Ishikawa (cell line): Measurements from ENCODE around the gene IFI16.

Experiments used
- CEBPB ChIP-seq: IDR thresholded peaks from 2 replicates; pipeline ENCODE4 v1.6.1; 2012
- CREB1 ChIP-seq: IDR thresholded peaks from 2 replicates; pipeline ENCODE4 v1.6.1; 2012; ENCODE audit warnings: low read depth
- EGR1 ChIP-seq: IDR thresholded peaks from 2 replicates; pipeline ENCODE4 v1.6.1; 2012
- EP300 ChIP-seq: IDR thresholded peaks from 2 replicates; pipeline ENCODE4 v1.6.1; 2012; ENCODE audit warnings: borderline replicate concordance
- FOXM1 ChIP-seq: IDR thresholded peaks from 2 replicates; pipeline ENCODE4 v1.6.1; 2012; ENCODE audit warnings: low read depth, borderline replicate concordance
- MAX ChIP-seq: IDR thresholded peaks from 2 replicates; pipeline ENCODE4 v1.6.1; 2012
- NFIC ChIP-seq: IDR thresholded peaks from 2 replicates; pipeline ENCODE4 v1.6.1; 2012
- RAD21 ChIP-seq: IDR thresholded peaks from 2 replicates; pipeline ENCODE4 v1.6.1; 2012; ENCODE audit warnings: low read depth
- REST ChIP-seq: IDR thresholded peaks from 2 replicates; pipeline ENCODE4 v1.6.1; 2012; ENCODE audit warnings: low read depth, mild to moderate bottlenecking
- TAF1 ChIP-seq: IDR thresholded peaks from 2 replicates; pipeline ENCODE4 v1.6.1; 2012; ENCODE audit warnings: low read depth, mild to moderate bottlenecking
- TCF12 ChIP-seq: IDR thresholded peaks from 2 replicates; pipeline ENCODE4 v1.6.1; 2012; ENCODE audit warnings: low read depth
- TEAD4 ChIP-seq: IDR thresholded peaks from 2 replicates; pipeline ENCODE4 v1.6.1; 2012
- YY1 ChIP-seq: IDR thresholded peaks from 2 replicates; pipeline ENCODE4 v1.6.1; 2012; ENCODE audit warnings: low read depth
- ZBTB7A ChIP-seq: IDR thresholded peaks from 2 replicates; pipeline ENCODE4 v1.6.1; 2012; ENCODE audit warnings: low read depth
- TF ChIP-seq, protein P1 (sequence below): IDR thresholded peaks from 2 replicates; pipeline ENCODE4 v1.6.1; 2012

IFI16 gene

DNA sequence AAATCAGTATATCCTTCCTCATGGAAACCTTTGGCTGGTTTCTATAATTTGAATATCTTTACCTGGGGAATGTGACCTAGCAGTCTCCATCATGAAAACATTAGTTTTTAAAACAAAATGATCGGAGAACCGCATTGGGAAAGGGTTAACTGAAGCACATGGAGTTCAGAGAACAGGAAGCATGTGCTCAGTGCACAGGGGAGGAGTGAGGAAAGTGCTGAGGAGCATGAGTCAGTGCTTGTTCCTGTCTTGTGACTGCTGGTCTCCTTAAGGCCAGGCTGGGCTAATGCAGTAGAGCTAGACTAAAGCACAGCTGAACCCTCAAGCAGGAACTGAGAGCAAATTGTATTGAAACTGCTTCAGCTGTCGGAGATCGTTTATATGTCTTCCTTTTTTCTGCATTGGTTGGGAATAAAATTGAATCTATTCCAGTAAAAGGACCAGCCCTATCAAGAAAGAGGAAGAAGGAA, 5.8 kb downstream of the IFI16 start:
- TF ChIP-seq NFIC (no peak), ZBTB7A (no peak), TEAD4 (no peak), TCF12 (no peak), EGR1 (no peak), MAX (no peak), TAF1 (no peak), REST (no peak), CEBPB (no peak), YY1 (no peak), FOXM1 (no peak), EP300 (no peak), RAD21 (no peak)
- TF ChIP-seq, protein P1, sequence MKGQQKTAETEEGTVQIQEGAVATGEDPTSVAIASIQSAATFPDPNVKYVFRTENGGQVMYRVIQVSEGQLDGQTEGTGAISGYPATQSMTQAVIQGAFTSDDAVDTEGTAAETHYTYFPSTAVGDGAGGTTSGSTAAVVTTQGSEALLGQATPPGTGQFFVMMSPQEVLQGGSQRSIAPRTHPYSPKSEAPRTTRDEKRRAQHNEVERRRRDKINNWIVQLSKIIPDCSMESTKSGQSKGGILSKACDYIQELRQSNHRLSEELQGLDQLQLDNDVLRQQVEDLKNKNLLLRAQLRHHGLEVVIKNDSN: no peak

DNA sequence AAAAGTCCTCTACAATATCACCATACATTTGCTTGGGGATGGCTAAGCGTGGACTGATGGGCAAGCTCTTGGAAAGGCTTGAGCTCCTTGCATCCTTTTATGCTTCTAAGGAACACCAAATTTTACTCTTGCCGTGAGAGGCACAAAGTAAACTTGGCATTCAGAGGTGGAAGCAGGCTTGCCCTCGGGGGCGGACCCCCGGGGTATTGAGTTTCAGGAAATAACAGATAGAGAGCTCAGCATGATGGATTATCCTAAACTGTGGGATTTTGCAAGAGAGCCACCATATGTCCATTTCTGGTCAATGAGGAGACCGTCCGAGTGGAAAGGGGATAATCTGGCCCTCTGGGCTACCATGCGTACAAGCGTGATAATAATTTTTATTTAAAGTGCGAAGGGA, 14.0 kb downstream of the IFI16 start:
- no peak for TF ChIP-seq TCF12
- no peak for TF ChIP-seq NFIC
- no peak for TF ChIP-seq RAD21
- TF ChIP-seq EP300: no peak
- TF ChIP-seq ZBTB7A: no peak
- TF ChIP-seq FOXM1: no peak
- TF ChIP-seq YY1: no peak
- no peak for TF ChIP-seq TAF1
- TF ChIP-seq MAX: no peak

- no peak for TF ChIP-seq ZBTB7A
- TF ChIP-seq EGR1: no peak
- TF ChIP-seq EP300: no peak
- no peak for TF ChIP-seq NFIC
- no peak for TF ChIP-seq CREB1
- TF ChIP-seq TEAD4: no peak
- TF ChIP-seq RAD21: no peak
- TF ChIP-seq YY1: no peak
- no peak for TF ChIP-seq TCF12
- TF ChIP-seq FOXM1: no peak
- TF ChIP-seq CEBPB: no peak
- TF ChIP-seq MAX: no peak
- TF ChIP-seq REST: no peak
These were observed 15.3 kb downstream of the IFI16 start for GRCh38 chr1:159025043-159025442.

- TF ChIP-seq RAD21 (no peak), REST (no peak), CEBPB (no peak)
These were observed 20.6 kb downstream of the IFI16 start for GRCh38 chr1:159030311-159030710.

DNA sequence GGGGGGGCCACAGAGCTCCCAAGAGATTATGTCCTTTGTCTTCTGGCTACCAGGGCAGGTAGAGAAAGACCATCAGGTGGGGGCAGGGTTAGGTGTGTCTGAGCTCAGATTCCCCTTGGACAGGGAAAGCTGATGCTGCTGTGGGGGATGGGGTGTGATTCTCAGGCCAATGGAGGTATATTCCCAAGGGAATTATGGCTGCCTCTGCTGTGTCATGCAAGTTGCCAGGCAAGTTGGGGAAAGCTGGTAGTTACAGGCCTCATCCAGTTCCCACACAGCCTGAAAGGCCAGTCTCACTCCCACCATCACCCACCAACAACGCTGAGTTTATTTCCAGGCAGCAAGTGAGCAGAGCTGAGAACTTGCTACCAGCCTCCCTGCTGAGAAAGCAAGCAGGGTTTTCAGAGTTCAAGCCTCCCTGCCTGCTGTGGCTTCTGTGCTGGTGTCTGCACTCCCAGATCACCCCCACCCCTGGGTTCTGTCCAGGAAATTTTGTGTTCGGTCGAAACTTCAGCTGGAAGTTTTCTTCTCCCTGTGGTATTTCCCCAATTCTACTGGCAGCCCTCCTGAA, 21.3 kb downstream of the IFI16 start:
- no peak for TF ChIP-seq CREB1
- TF ChIP-seq NFIC: no peak
- no peak for TF ChIP-seq ZBTB7A
- no peak for TF ChIP-seq TAF1
- no peak for TF ChIP-seq TEAD4
